K562 (cell line): Measurements from ENCODE around the gene ITSN1. TPM values are rescaled to one million over a fixed set of nuclear protein-coding genes. Genes with fewer than 3 reads are reported as not detected.

Source experiments
- BHLHE40 ChIP-seq: IDR thresholded peaks from 2 replicates; pipeline ENCODE4 v1.6.1; 2011; ENCODE audit warnings: low read length, improper control_type of control experiment
- MBD2 ChIP-seq: sonication (generic); IDR thresholded peaks from 2 replicates; pipeline ENCODE4 v1.6.1; 2016; ENCODE audit warnings: low read depth, borderline replicate concordance
- MTA3 ChIP-seq: fragments of 450-650 bp; formaldehyde crosslinking; IDR thresholded peaks from 2 replicates; pipeline ENCODE4 v1.6.1; 2017; ENCODE audit warnings: mild to moderate bottlenecking, borderline replicate concordance
- REST ChIP-seq, 2 experiments: fragments of 450-650 bp; formaldehyde crosslinking in 1 of 2; IDR thresholded peaks; 2 replicates each; pipeline versions ENCODE4 v1.4.0 to v1.6.1; 2014 to 2020; ENCODE audit warnings: mild to moderate bottlenecking in 2 of 2, borderline replicate concordance in 1 of 2, low read depth in 1 of 2
- SP1 ChIP-seq: sonication (generic); formaldehyde crosslinking; IDR thresholded peaks from 2 replicates; pipeline ENCODE4 v1.8.1; 2022; ENCODE audit warnings: mild to moderate bottlenecking, missing genetic modification reagents
- SP2 ChIP-seq: IDR thresholded peaks from 2 replicates; pipeline ENCODE4 v1.6.1; 2011; ENCODE audit warnings: mild to moderate bottlenecking, low read depth, low read length, moderate library complexity; ENCODE audit not compliant: poor library complexity, severe bottlenecking; ENCODE audit errors: extremely low read depth
- TCF7L2 ChIP-seq: fragments of 150-350 bp; IDR thresholded peaks from 2 replicates; pipeline ENCODE4 v1.6.1; 2016; ENCODE audit warnings: low read depth, mild to moderate bottlenecking, low read length, moderate library complexity
- YY1 ChIP-seq, 3 experiments: IDR thresholded peaks; 2 replicates each; pipeline ENCODE4 v1.6.1; 2011; ENCODE audit warnings: low read length in 2 of 3, mild to moderate bottlenecking in 2 of 3, moderate library complexity in 2 of 3, borderline replicate concordance in 1 of 3, control low read depth in 1 of 3, low read depth in 1 of 3; ENCODE audit not compliant: insufficient read depth in 3 of 3, insufficient replicate concordance in 2 of 3, control insufficient read depth in 1 of 3, insufficient read length in 1 of 3; ENCODE audit errors: extremely low read depth in 1 of 3
- ZBTB11 ChIP-seq, 3 experiments: fragments of 200-800 bp in 1 of 3; fragments of 250-450 bp in 1 of 3; fragments of 450-650 bp in 1 of 3; sonication (Bioruptor Pico) in 1 of 3; sonication (Bioruptor generic) in 1 of 3; formaldehyde crosslinking in 1 of 3; IDR thresholded peaks; 2 replicates each; pipeline versions ENCODE4 v1.6.1 to v1.8.0; 2016 to 2022; ENCODE audit warnings: mild to moderate bottlenecking in 2 of 3, missing genetic modification characterization in 2 of 3, missing compliant biosample characterization in 1 of 3, moderate library complexity in 1 of 3
- ZBTB33 ChIP-seq: sonication (generic); formaldehyde crosslinking; IDR thresholded peaks from 2 replicates; pipeline ENCODE4 v1.8.1; 2023; ENCODE audit warnings: mild to moderate bottlenecking, missing genetic modification reagents
- ZNF830 ChIP-seq: fragments of 250-450 bp; sonication (Bioruptor Pico); IDR thresholded peaks from 2 replicates; pipeline ENCODE4 v1.5.0; 2021; ENCODE audit warnings: mild to moderate bottlenecking
- polyA plus RNA-seq, 8 experiments: library from polyadenylated mRNA; depleted of rRNA in 4 of 8; stranded (reverse) in 5 of 8; unstranded in 3 of 8; fragments of >200 nt; fragmentation: Nextera tagmentation in 2 of 8; fragmentation: Illumina TruSeq in 1 of 8; extraction: Ambion mirVana in 2 of 8; extraction: Trizol in 1 of 8; gene quantifications; 2 replicates each; pipeline versions ENCODE4 v1.2.1 to v1.2.3, GENCODE V29; 2011 to 2014; ENCODE audit warnings: inconsistent platforms in 1 of 8, missing spikeins in 1 of 8
- total RNA-seq, 7 experiments: library from RNA; depleted of rRNA in 6 of 7; stranded (reverse); fragments of >200 nt in 6 of 7; fragmentation: Illumina TruSeq in 2 of 7; extraction: Trizol in 2 of 7; gene quantifications; 2 replicates each; pipeline versions ENCODE4 v1.2.1 to v1.2.3, GENCODE V29; 2011 to 2021; ENCODE audit warnings: low replicate concordance in 1 of 7

Gene ITSN1
- total and polyA plus RNA-seq, 9 of the 15 experiments (the other 6 are each of a cell fraction or from before 2014, with no cell fraction given): 1.1 to 12.6 (median 4.8) TPM

- TF ChIP-seq REST (IDR thresholded peaks at IDR 0.05; ENCODE audit: borderline replicate concordance) (peak; percentile 96), REST (CRISPR knock-in tag; IDR thresholded peaks at IDR 0.05; ENCODE audit: low read depth) (no peak), TCF7L2 (0 out of 2 replicates have a peak, but pooled peaks have one; percentile 17), ZBTB11 (CRISPR knock-in tag; IDR thresholded peaks at IDR 0.05) (no peak), SP2 (no peak), ZBTB33 (no peak), MBD2 (no peak), MTA3 (peak; percentile 29; the same call in 1 of the 2 replicates), BHLHE40 (peak; percentile 70; the same call in 1 of the 2 replicates), SP1 (CRISPR knock-in tag) (peak; percentile 60; the same call in 1 of the 2 replicates), ZNF830 (no peak), YY1 (IDR thresholded peaks at IDR 0.05; ENCODE audit: borderline replicate concordance in 1 of 3, control insufficient read depth in 1 of 3, extremely low read depth in 1 of 3, insufficient read depth in 3 of 3, insufficient read length in 1 of 3, insufficient replicate concordance in 2 of 3, low read depth in 1 of 3, low read length in 2 of 3) (peak in 1 of 3 experiments; percentile 25)
Measured at GRCh38 chr21:33924079-33924765, 281.9 kb downstream of the ITSN1 start (continued).
